HepG2 (cell line): ENCODE data around the gene NRIP2. TPM values are rescaled to one million over a fixed set of nuclear protein-coding genes. Genes with fewer than 3 reads are reported as not detected.
A peak's percentile ranks its signal among the peaks of the same experiment; 100 is the strongest.
"Not testable (repeated sequence)": the region's sequence is repeated elsewhere in the genome, so short reads cannot be mapped to it uniquely, and the experiment has no call there.

ENCODE experiments used
- ATAC-seq: fragments of 200-7000 bp; cut with Tn5 transposase; 3 replicates; pipeline ENCODE4 v1.9.1; 2020; ENCODE audit warnings: mild to moderate bottlenecking, moderate library complexity
- BruUV-seq: library from RNA; stranded (reverse); fragments of 400-500 nt; replicated peaks from 2 replicates; lab custom pipeline; 2021; lab: Mats Ljungman, UMichigan
- CTCF ChIA-PET: fragments of 300-600 bp; formaldehyde crosslinking; extraction: SDS; loops from one replicate; lab custom pipeline; 2021; ENCODE audit warnings: low total read pairs, inconsistent platforms, low intra/inter-chr PET ratio; lab: Yijun Ruan, JAX
- POLR2A ChIA-PET: fragments of 350-600 bp; sonication (Branson Sonifier 250); formaldehyde crosslinking; loops from one replicate; lab custom pipeline; 2020; ENCODE audit warnings: antibody characterized with exemption, inconsistent platforms; lab: Yijun Ruan, JAX
- DNase-seq: peaks from one replicate; pipeline ENCODE4 v3.0.0-alpha.2; 2015; ENCODE audit warnings: low spot score
- FAIRE-seq: peaks from 3 replicates; lab custom pipeline; 2011; peaks lifted over from hg19 to GRCh38; lab: Jason Lieb, UNC
- H2AFZ ChIP-seq: one replicate; pipeline ENCODE4 v1.6.1; 2011; ENCODE audit warnings: low read length, inconsistent platforms
- H3K27ac ChIP-seq: fragments of 300-600 bp; 3 replicates; pipeline ENCODE4 v1.8.0; 2011; ENCODE audit warnings: mixed run types, mild to moderate bottlenecking, mixed read lengths, low read length, inconsistent platforms; ENCODE audit not compliant: insufficient read depth; ENCODE audit errors: extremely low read length
- H3K27me3 ChIP-seq, 2 experiments: fragments of 200-600 bp in 1 of 2; 2 replicates in 1 of 2; 3 replicates in 1 of 2; pipeline versions ENCODE4 v1.6.0 to v1.8.0; 2011; ENCODE audit warnings: low read length in 2 of 2, mild to moderate bottlenecking in 2 of 2, moderate library complexity in 2 of 2, inconsistent platforms in 1 of 2; ENCODE audit not compliant: insufficient read depth in 2 of 2, control insufficient read depth in 1 of 2
- H3K36me3 ChIP-seq, 2 experiments: fragments of 200-600 bp in 1 of 2; replicated peaks in 1 of 2; 2 replicates in 1 of 2; 3 replicates in 1 of 2; pipeline versions ENCODE4 v1.5.1 to v1.8.0; 2011; ENCODE audit warnings: low read length in 2 of 2, inconsistent platforms in 1 of 2; ENCODE audit not compliant: insufficient read depth in 2 of 2, control insufficient read depth in 1 of 2
- H3K4me1 ChIP-seq: 2 replicates; pipeline ENCODE4 v1.5.1; 2012; ENCODE audit warnings: low read length, inconsistent platforms; ENCODE audit not compliant: insufficient read depth
- H3K4me2 ChIP-seq: 2 replicates; pipeline ENCODE4 v1.6.0; 2011; ENCODE audit warnings: low read depth, low read length, inconsistent platforms
- H3K4me3 ChIP-seq, 3 experiments: fragments of 200-600 bp in 1 of 3; sonication (generic), shearing (Covaris generic) in 1 of 3; replicated peaks in 1 of 3; 2 replicates each; pipeline ENCODE4 v1.5.1; 2011 to 2016; ENCODE audit warnings: low read length in 3 of 3, inconsistent platforms in 2 of 3, low read depth in 2 of 3, mild to moderate bottlenecking in 2 of 3, control low read depth in 1 of 3, mixed read lengths in 1 of 3; ENCODE audit not compliant: insufficient read depth in 1 of 3
- H3K79me2 ChIP-seq: one replicate; pipeline ENCODE4 v1.6.1; 2011; ENCODE audit warnings: low read length, inconsistent platforms; ENCODE audit not compliant: insufficient read depth
- H3K9ac ChIP-seq: 2 replicates; pipeline ENCODE4 v1.6.0; 2011; ENCODE audit warnings: mild to moderate bottlenecking, low read depth, low read length, inconsistent platforms; ENCODE audit not compliant: insufficient read depth
- H3K9me3 ChIP-seq: 2 replicates; pipeline ENCODE4 v1.5.1; 2012; ENCODE audit warnings: mild to moderate bottlenecking, low read length
- H4K20me1 ChIP-seq: 2 replicates; pipeline ENCODE4 v1.6.0; 2011; ENCODE audit warnings: inconsistent platforms, mild to moderate bottlenecking, low read length, moderate library complexity; ENCODE audit not compliant: insufficient read depth
- ATRX ChIP-seq: sonication (generic); formaldehyde crosslinking; IDR thresholded peaks from 2 replicates; pipeline ENCODE4 v1.4.0; 2020; ENCODE audit warnings: missing genetic modification reagents, borderline replicate concordance
- BORCS8-MEF2B ChIP-seq: sonication (generic); formaldehyde crosslinking; IDR thresholded peaks from 2 replicates; pipeline ENCODE4 v1.8.0; 2022; ENCODE audit warnings: mild to moderate bottlenecking, missing genetic modification reagents
- EZH2 ChIP-seq: conservative IDR thresholded peaks from 2 replicates; pipeline ENCODE4 v1.6.1; 2012; ENCODE audit warnings: mild to moderate bottlenecking, low read depth, low read length, moderate library complexity
- FOXO1 ChIP-seq: sonication (generic); formaldehyde crosslinking; IDR thresholded peaks from 2 replicates; pipeline ENCODE4 v1.4.0; 2020; ENCODE audit warnings: missing genetic modification reagents
- HMG20B ChIP-seq: conservative IDR thresholded peaks from 2 replicates; pipeline ENCODE4 v1.6.1; 2016; ENCODE audit warnings: missing genetic modification reagents, missing compliant biosample characterization
- MXD4 ChIP-seq: IDR thresholded peaks from 2 replicates; pipeline ENCODE4 v1.6.1; 2016; ENCODE audit warnings: mild to moderate bottlenecking, missing biosample characterization, missing genetic modification reagents
- PLSCR1 ChIP-seq: sonication (generic); formaldehyde crosslinking; IDR thresholded peaks from 2 replicates; pipeline ENCODE4 v1.5.0; 2020; ENCODE audit warnings: missing genetic modification reagents, mild to moderate bottlenecking, borderline replicate concordance
- ZBTB1 ChIP-seq: sonication (generic); formaldehyde crosslinking; IDR thresholded peaks from 2 replicates; pipeline ENCODE4 v1.4.0; 2020; ENCODE audit warnings: missing genetic modification reagents, borderline replicate concordance
- ZNF335 ChIP-seq: sonication (generic); formaldehyde crosslinking; IDR thresholded peaks from 2 replicates; pipeline ENCODE4 v1.4.0; 2020; ENCODE audit warnings: missing genetic modification reagents
- ZNF556 ChIP-seq: sonication (generic); formaldehyde crosslinking; IDR thresholded peaks from 2 replicates; pipeline ENCODE4 v1.4.0; 2020; ENCODE audit warnings: mild to moderate bottlenecking, missing genetic modification reagents, borderline replicate concordance
- ZNF678 ChIP-seq: sonication (generic); formaldehyde crosslinking; IDR thresholded peaks from 2 replicates; pipeline ENCODE4 v1.4.0; 2020; ENCODE audit warnings: mild to moderate bottlenecking, missing genetic modification reagents
- ZNF749 ChIP-seq: sonication (generic); formaldehyde crosslinking; IDR thresholded peaks from 2 replicates; pipeline ENCODE4 v1.8.0; 2022; ENCODE audit warnings: mild to moderate bottlenecking, missing genetic modification reagents, moderate library complexity, borderline replicate concordance
- WGBS: methylation state at CpG from one replicate; pipeline ENCODE4 v1.1.6; 2017; ENCODE audit warnings: low lambda C conversion rate; 5-methylcytosine and 5-hydroxymethylcytosine counted together
- in situ Hi-C: cut with HindIII; loops from 2 replicates; pipeline ENCODE4 v1.10.0; 2017; ENCODE audit warnings: low pct_unique_long_range_greater_than_20kb; ENCODE audit not compliant: extremely low pct_ligation_motif_present
- intact Hi-C: fragments of 100-400 bp; cut with micrococcal nuclease; formaldehyde crosslinking; loops from one replicate; pipeline ENCODE4 v1.10.0; 2022; ENCODE audit not compliant: unreplicated experiment
- polyA plus RNA-seq, 8 experiments: library from polyadenylated mRNA; depleted of rRNA in 3 of 8; stranded (reverse) in 7 of 8; unstranded in 1 of 8; fragments of >200 nt; fragmentation: Illumina TruSeq in 4 of 8; extraction: Trizol in 4 of 8; gene quantifications; 2 replicates each; pipeline versions ENCODE4 v1.2.1 to v1.2.3, GENCODE V29; 2011 to 2016; ENCODE audit warnings: low read depth in 4 of 8, missing spikeins in 1 of 8, mixed read lengths in 1 of 8; ENCODE audit not compliant: insufficient read depth in 1 of 8
- total RNA-seq, 5 experiments: library from RNA; depleted of rRNA; stranded (reverse); fragments of >200 nt; fragmentation: Illumina TruSeq; extraction: Trizol; gene quantifications; 2 replicates each; pipeline ENCODE4 v1.2.3, GENCODE V29; 2016; ENCODE audit warnings: low read depth in 1 of 5
- TF ChIP-seq, protein P1 (sequence below): conservative IDR thresholded peaks from 2 replicates; pipeline ENCODE4 v1.6.1; 2018; ENCODE audit warnings: missing genetic modification reagents
- TF ChIP-seq, protein P2 (sequence below): sonication (generic); formaldehyde crosslinking; IDR thresholded peaks from 2 replicates; pipeline ENCODE4 v1.8.1; 2023; ENCODE audit warnings: mild to moderate bottlenecking, missing genetic modification reagents, borderline replicate concordance

Gene NRIP2
- total and polyA plus RNA-seq, 2 of the 13 experiments (the other 11 are each of a cell fraction or from before 2014, with no cell fraction given) = not detected

DNA sequence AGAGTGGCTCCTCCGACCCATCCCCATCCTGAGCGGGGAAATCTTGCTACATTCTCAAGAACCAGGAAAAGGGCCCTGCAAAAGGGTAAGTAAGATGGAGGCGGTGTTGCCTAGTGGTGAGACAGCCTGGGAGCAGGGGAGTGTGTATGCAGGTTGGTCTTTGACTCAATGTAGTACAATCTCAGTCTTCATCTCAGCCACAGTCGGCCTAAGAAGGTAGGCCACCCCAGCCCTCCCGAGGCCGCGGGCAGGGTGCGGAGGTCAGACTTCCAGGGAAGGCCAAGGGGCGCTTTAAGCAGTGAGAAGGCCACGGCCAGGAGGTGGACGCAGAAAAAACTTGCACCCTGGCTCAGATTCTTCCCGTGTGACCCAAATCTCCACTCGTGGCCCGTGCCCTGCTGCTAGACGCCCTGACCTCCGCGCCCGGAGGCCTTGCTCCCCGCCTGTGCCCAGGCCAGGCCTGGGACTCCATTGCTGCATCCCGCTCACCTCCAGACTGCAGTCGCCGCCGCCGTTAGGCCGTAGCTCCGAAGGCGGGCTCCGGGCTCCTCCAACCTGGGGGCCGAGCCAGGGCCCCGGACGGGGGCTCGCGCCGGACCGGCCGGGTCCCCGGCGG lies 41.7 kb upstream of the NRIP2 start (continued):
- TF ChIP-seq ZNF335 (CRISPR knock-in tag) = no peak
- TF ChIP-seq FOXO1 (CRISPR knock-in tag) = no peak
- TF ChIP-seq ZNF678 (CRISPR knock-in tag) = no peak
- 0 out of 2 replicates have a peak, but pooled peaks have one; percentile 55 for TF ChIP-seq ZNF749 (CRISPR knock-in tag)
- TF ChIP-seq BORCS8-MEF2B (CRISPR knock-in tag) = peak; percentile 11; the same call in 1 of the 2 replicates
- TF ChIP-seq PLSCR1 (CRISPR knock-in tag) = no peak
- no peak for TF ChIP-seq ATRX
- 0 out of 2 replicates have a peak, but pooled peaks have one; percentile 1 for TF ChIP-seq MXD4
- TF ChIP-seq ZNF556 = no peak
- no peak for TF ChIP-seq HMG20B (CRISPR knock-in tag)
- TF ChIP-seq, protein P1, sequence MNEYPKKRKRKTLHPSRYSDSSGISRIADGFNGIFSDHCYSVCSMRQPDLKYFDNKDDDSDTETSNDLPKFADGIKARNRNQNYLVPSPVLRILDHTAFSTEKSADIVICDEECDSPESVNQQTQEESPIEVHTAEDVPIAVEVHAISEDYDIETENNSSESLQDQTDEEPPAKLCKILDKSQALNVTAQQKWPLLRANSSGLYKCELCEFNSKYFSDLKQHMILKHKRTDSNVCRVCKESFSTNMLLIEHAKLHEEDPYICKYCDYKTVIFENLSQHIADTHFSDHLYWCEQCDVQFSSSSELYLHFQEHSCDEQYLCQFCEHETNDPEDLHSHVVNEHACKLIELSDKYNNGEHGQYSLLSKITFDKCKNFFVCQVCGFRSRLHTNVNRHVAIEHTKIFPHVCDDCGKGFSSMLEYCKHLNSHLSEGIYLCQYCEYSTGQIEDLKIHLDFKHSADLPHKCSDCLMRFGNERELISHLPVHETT (CRISPR knock-in tag) = no peak
- TF ChIP-seq EZH2 = no peak
- no peak for TF ChIP-seq ZBTB1
- TF ChIP-seq, protein P2, sequence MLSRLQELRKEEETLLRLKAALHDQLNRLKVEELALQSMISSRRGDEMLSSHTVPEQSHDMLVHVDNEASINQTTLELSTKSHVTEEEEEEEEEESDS (CRISPR knock-in tag) = no peak

DNA sequence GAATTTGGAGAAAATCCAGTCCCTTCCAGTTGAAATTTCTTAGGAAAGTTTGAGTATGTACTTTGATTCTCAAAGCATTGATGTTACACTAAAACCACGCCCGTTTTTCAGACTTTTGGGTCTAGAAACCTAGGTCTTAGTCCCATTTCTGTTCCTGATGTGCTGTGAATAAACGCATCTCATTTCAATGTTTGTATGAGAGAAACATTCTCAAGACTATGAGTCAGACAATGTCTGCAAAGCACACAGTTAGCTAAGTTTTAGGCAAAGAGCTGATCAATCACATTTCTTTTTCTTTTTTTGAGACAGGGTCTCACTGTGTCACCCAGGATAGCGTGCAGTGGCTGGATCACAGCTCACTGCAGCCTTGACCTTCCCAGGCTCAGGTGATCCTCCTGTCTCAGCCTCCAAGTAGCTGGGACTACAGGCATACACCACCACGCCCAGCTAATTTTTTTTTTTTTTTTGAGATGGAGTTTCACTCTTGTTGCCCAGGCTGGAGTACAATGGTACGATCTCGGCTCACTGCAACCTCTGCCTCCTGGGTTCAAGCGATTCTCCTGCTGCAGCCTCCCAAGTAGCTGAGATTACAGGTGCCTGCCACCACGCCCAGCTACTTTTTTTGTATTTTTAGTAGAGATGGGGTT lies 34.3 kb upstream of the NRIP2 start:
- CTCF ChIA-PET, H3K4me2 ChIP-seq, H3K4me1 ChIP-seq, H3K27ac ChIP-seq, POLR2A ChIA-PET, DNase-seq, BruUV-seq, H3K9ac ChIP-seq, intact Hi-C loops, H3K79me2 ChIP-seq, H3K9me3 ChIP-seq, H3K4me3 ChIP-seq, ATAC-seq, H4K20me1 ChIP-seq, in situ Hi-C loops, H3K27me3 ChIP-seq, H2AFZ ChIP-seq, FAIRE-seq: not testable (repeated sequence)
- 96% methylated on average over 9 of the region's 9 CpGs for WGBS
- peaks cover 33 to 72% of the 10 kb centered on the region in 2 experiments; a peak in 4 of 5 replicates for H3K36me3 ChIP-seq
